Smooth muscle cell (in vitro differentiated cells): ENCODE results near the gene CACNA2D3. TPM values are rescaled to one million over a fixed set of nuclear protein-coding genes. Genes with fewer than 3 reads are reported as not detected.

Experiments used
- DNase-seq: peaks from one replicate; lab custom pipeline; 2025; ENCODE audit not compliant: unreplicated experiment; lab: John Stamatoyannopoulos, UW
- H2AFZ ChIP-seq: fragments of 200-600 bp; sonication (generic); 2 replicates; pipeline ENCODE4 v1.6.0; 2016; ENCODE audit warnings: antibody characterized with exemption, low read depth, mild to moderate bottlenecking
- H3F3A ChIP-seq: fragments of 200-600 bp; sonication (generic); 2 replicates; pipeline ENCODE4 v1.6.0; 2017; ENCODE audit warnings: antibody characterized with exemption, low read depth
- H3K27ac ChIP-seq: fragments of 200-600 bp; sonication (generic); 2 replicates; pipeline ENCODE4 v1.5.1; 2016; ENCODE audit warnings: low read depth, mild to moderate bottlenecking
- H3K27me3 ChIP-seq: fragments of 200-600 bp; sonication (generic); 2 replicates; pipeline ENCODE4 v1.6.1; 2016; ENCODE audit warnings: low read depth, mild to moderate bottlenecking
- H3K36me3 ChIP-seq: fragments of 200-600 bp; sonication (generic); 2 replicates; pipeline ENCODE4 v1.5.1; 2016; ENCODE audit warnings: low read depth
- H3K4me1 ChIP-seq: fragments of 200-600 bp; sonication (generic); 2 replicates; pipeline ENCODE4 v1.5.1; 2016; ENCODE audit warnings: low read depth
- H3K4me2 ChIP-seq: fragments of 200-600 bp; sonication (generic); 2 replicates; pipeline ENCODE4 v1.6.0; 2016; ENCODE audit warnings: mild to moderate bottlenecking
- H3K4me3 ChIP-seq: fragments of 200-600 bp; sonication (generic); 2 replicates; pipeline ENCODE4 v1.5.1; 2016; ENCODE audit warnings: mild to moderate bottlenecking
- H3K79me2 ChIP-seq: fragments of 200-600 bp; sonication (generic); 2 replicates; pipeline ENCODE4 v1.6.0; 2016; ENCODE audit warnings: low read depth, mild to moderate bottlenecking
- H3K9ac ChIP-seq: fragments of 200-600 bp; sonication (generic); 2 replicates; pipeline ENCODE4 v1.6.0; 2016; ENCODE audit warnings: low read depth
- H3K9me3 ChIP-seq: fragments of 200-600 bp; sonication (generic); replicated peaks from 2 replicates; pipeline ENCODE4 v1.5.1; 2016; ENCODE audit warnings: low read depth
- H4K20me1 ChIP-seq: fragments of 200-600 bp; sonication (generic); 2 replicates; pipeline ENCODE4 v1.6.0; 2016; ENCODE audit warnings: low read depth
- WGBS: methylation state at CpG from one replicate; pipeline ENCODE4 v1.1.7; 2016; ENCODE audit warnings: low lambda C conversion rate; 5-methylcytosine and 5-hydroxymethylcytosine counted together
- polyA plus RNA-seq: library from polyadenylated mRNA; unstranded; fragments of >200 nt; fragmentation: Nextera tagmentation; extraction: Ambion mirVana; gene quantifications from 2 replicates; pipeline ENCODE4 v1.2.1, GENCODE V29; 2016
- total RNA-seq: library from RNA; depleted of rRNA; stranded (reverse); fragments of >200 nt; gene quantifications from 2 replicates; pipeline ENCODE4 v1.2.3, GENCODE V29; 2014
- TF ChIP-seq, protein P1 (sequence below): fragments of 200-600 bp; sonication (generic); IDR thresholded peaks from 2 replicates; pipeline ENCODE4 v1.5.1; 2017; ENCODE audit warnings: borderline replicate concordance, mild to moderate bottlenecking, antibody characterized with exemption; ENCODE audit not compliant: insufficient read depth, poor library complexity, severe bottlenecking

The CACNA2D3 gene
- total and polyA plus RNA-seq, 2 experiments from 2014 or later = 0.15 to 0.90 TPM

- no peaks in the 10 kb centered on the region for H3F3A ChIP-seq
- no peak overlapping the region for H3K27ac ChIP-seq
- no peaks in the 10 kb centered on the region for H4K20me1 ChIP-seq
- 85% methylated on average over 1 of the region's 1 CpG for WGBS
- TF ChIP-seq, protein P1, sequence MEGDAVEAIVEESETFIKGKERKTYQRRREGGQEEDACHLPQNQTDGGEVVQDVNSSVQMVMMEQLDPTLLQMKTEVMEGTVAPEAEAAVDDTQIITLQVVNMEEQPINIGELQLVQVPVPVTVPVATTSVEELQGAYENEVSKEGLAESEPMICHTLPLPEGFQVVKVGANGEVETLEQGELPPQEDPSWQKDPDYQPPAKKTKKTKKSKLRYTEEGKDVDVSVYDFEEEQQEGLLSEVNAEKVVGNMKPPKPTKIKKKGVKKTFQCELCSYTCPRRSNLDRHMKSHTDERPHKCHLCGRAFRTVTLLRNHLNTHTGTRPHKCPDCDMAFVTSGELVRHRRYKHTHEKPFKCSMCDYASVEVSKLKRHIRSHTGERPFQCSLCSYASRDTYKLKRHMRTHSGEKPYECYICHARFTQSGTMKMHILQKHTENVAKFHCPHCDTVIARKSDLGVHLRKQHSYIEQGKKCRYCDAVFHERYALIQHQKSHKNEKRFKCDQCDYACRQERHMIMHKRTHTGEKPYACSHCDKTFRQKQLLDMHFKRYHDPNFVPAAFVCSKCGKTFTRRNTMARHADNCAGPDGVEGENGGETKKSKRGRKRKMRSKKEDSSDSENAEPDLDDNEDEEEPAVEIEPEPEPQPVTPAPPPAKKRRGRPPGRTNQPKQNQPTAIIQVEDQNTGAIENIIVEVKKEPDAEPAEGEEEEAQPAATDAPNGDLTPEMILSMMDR = no peak
- H2AFZ ChIP-seq = no peak overlapping the region
- DNase-seq = no peak
- peaks cover 17% of the 10 kb centered on the region for H3K27me3 ChIP-seq
- no peaks in the 10 kb centered on the region for H3K36me3 ChIP-seq
- no peaks in the 10 kb centered on the region for H3K9me3 ChIP-seq
- H3K79me2 ChIP-seq = no peaks in the 10 kb centered on the region
- H3K4me2 ChIP-seq = no peak overlapping the region
- H3K4me3 ChIP-seq = no peak overlapping the region
- no peaks in the 10 kb centered on the region for H3K4me1 ChIP-seq
- H3K9ac ChIP-seq = no peak overlapping the region
These were observed 221.1 kb downstream of the CACNA2D3 start for GRCh38 chr3:54343495-54343894.

DNA sequence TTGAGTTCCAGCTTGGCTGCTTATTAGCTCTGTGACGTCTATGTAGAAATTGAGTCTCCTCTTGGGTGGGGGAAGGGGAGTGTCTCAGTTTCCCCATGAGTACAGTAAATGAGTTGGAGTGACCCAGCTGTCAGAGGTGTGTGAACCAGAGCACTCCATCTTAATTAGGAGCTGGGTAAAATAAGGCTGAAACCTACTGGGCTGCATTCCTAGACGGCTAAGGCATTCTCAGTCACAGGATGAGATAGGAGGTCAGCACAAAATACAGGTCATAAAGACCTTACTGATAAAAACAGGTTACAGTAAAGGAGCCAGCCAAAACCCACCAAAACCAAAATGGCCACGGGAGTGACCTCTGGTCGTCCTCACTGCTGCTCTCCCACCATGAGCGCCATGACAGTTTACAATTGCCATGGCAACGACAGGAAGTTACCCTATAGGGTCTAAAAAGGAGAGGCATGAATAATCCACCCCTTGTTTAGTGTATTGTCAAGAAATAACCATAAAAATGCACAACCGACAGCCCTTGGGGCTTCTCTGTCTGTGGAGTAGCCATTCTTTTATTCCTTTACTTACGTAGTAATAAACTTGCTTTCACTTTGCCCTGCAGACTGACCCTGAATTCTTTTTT is 222.4 kb downstream of the CACNA2D3 start:
- no peak for DNase-seq
- Histone ChIP-seq H3K27me3 (peaks cover 17% of the 10 kb centered on the region), H3K36me3 (no peaks in the 10 kb centered on the region), H3K9ac (no peak overlapping the region), H2AFZ (no peak overlapping the region), H3F3A (no peaks in the 10 kb centered on the region), H3K79me2 (no peaks in the 10 kb centered on the region), H3K4me2 (no peak overlapping the region), H4K20me1 (no peaks in the 10 kb centered on the region), H3K4me3 (no peak overlapping the region), H3K4me1 (peaks cover 6% of the 10 kb centered on the region), H3K27ac (no peak overlapping the region), H3K9me3 (no peaks in the 10 kb centered on the region)
- WGBS = 61% methylated on average over 8 of the region's 8 CpGs
- TF ChIP-seq, protein P1 = no peak

DNA sequence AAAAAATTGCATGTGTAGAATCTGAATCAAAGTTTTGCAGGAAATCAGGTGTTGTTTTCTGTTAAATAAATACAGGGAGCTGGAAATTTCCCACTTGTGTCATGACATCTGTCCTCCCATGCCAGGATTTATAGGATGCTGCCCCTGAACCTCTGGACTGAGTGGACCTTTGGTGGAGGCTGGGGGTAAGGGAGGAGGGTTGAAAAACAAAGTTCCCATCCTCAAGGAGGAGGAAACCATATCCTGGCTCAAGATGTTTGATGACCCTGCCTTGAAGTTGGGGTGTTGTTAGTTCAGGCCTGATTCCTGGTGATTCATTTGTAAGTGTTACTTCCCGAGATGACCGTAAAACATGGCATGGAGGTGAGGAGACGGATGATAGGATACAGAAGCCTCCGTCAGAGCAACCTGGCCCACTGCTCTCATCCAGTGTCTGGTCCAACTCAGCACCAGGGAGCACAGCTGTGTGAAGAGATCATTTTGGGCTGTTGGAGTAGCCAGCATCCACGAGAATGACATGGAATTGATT is 223.6 kb downstream of the CACNA2D3 start:
- Histone ChIP-seq H3K27ac (no peak overlapping the region), H3K4me2 (no peak overlapping the region), H4K20me1 (no peaks in the 10 kb centered on the region), H3K4me1 (peaks cover 7% of the 10 kb centered on the region), H3K79me2 (no peaks in the 10 kb centered on the region), H3K4me3 (no peak overlapping the region), H3K27me3 (peaks cover 8% of the 10 kb centered on the region), H3K9ac (no peak overlapping the region), H3K36me3 (no peaks in the 10 kb centered on the region), H3F3A (no peaks in the 10 kb centered on the region), H3K9me3 (no peaks in the 10 kb centered on the region), H2AFZ (no peak overlapping the region)
- WGBS = 66% methylated on average over 5 of the region's 5 CpGs
- TF ChIP-seq, protein P1 = no peak
- DNase-seq = no peak

DNA sequence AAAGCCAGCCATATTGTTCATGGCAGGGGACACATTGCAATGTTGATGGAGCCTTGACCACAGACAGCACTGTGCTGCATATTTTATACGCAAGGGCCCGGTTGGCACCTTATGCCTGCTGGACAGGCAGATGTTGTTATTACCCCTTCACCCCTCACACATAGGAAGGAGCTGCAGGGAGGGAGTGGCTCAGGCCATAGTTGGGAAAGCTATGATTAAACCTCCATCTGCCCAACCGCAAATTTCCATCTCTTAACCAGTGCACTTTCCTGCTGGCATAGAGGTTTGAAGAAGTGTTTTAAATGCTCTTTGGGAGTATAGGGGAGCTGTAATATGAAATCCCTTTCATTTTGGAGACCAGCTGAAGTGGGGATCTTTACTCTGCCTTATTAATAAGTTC is 224.7 kb downstream of the CACNA2D3 start:
- no peaks in the 10 kb centered on the region for H3K27me3 ChIP-seq
- H3K36me3 ChIP-seq = no peaks in the 10 kb centered on the region
- no peak overlapping the region for H3K9ac ChIP-seq
- no peak overlapping the region for H2AFZ ChIP-seq
- no peaks in the 10 kb centered on the region for H3F3A ChIP-seq
- H3K9me3 ChIP-seq = no peaks in the 10 kb centered on the region
- 93% methylated on average over 3 of the region's 3 CpGs for WGBS
- no peak overlapping the region for H3K27ac ChIP-seq
- peaks cover 7% of the 10 kb centered on the region for H3K4me1 ChIP-seq
- no peak for DNase-seq
- no peaks in the 10 kb centered on the region for H4K20me1 ChIP-seq
- H3K4me2 ChIP-seq = no peak overlapping the region
- TF ChIP-seq, protein P1 = no peak
- H3K79me2 ChIP-seq = no peaks in the 10 kb centered on the region
- no peak overlapping the region for H3K4me3 ChIP-seq
